MM.1S (cell line): Measurements from ENCODE around the gene LIFR.

ENCODE experiments used
- DNase-seq: peaks from one replicate; pipeline ENCODE4 v3.0.0-alpha.2; 2015
- H2AFZ ChIP-seq: fragments of 300-600 bp; sonication (generic); 2 replicates; pipeline ENCODE4 v1.6.0; 2016; ENCODE audit warnings: antibody characterized with exemption, low read length
- H3F3A ChIP-seq: fragments of 300-600 bp; sonication (generic); 2 replicates; pipeline ENCODE4 v1.6.1; 2016; ENCODE audit warnings: mild to moderate bottlenecking, antibody characterized with exemption, low read length, moderate library complexity, mixed read lengths; ENCODE audit not compliant: insufficient read depth
- H3K27ac ChIP-seq: fragments of 300-600 bp; sonication (generic); 2 replicates; pipeline ENCODE4 v1.5.1; 2016; ENCODE audit warnings: mild to moderate bottlenecking, low read length
- H3K27me3 ChIP-seq: fragments of 300-600 bp; sonication (generic); replicated peaks from 2 replicates; pipeline ENCODE4 v1.6.0; 2016; ENCODE audit warnings: low read length; ENCODE audit not compliant: insufficient read depth
- H3K36me3 ChIP-seq: fragments of 300-600 bp; sonication (generic); replicated peaks from 2 replicates; pipeline ENCODE4 v1.6.1; 2016; ENCODE audit warnings: mild to moderate bottlenecking, low read length, mixed read lengths; ENCODE audit not compliant: insufficient read depth
- H3K4me1 ChIP-seq: fragments of 300-600 bp; sonication (generic); 2 replicates; pipeline ENCODE4 v1.6.1; 2016; ENCODE audit warnings: low read length, mixed read lengths
- H3K4me2 ChIP-seq: fragments of 300-600 bp; sonication (generic); 2 replicates; pipeline ENCODE4 v1.6.0; 2016; ENCODE audit warnings: low read depth, low read length
- H3K4me3 ChIP-seq: fragments of 300-600 bp; sonication (generic); 2 replicates; pipeline ENCODE4 v1.5.1; 2016; ENCODE audit warnings: low read length, mixed read lengths
- H3K79me2 ChIP-seq: fragments of 300-600 bp; sonication (generic); 2 replicates; pipeline ENCODE4 v1.6.1; 2016; ENCODE audit warnings: mixed run types, low read length, mixed read lengths
- H3K9ac ChIP-seq: fragments of 300-600 bp; sonication (generic); 2 replicates; pipeline ENCODE4 v1.6.1; 2016; ENCODE audit warnings: low read length, mixed read lengths
- H3K9me2 ChIP-seq: fragments of 300-600 bp; sonication (generic); replicated peaks from 2 replicates; pipeline ENCODE4 v1.6.1; 2016; ENCODE audit warnings: mild to moderate bottlenecking, low read length, mixed read lengths; ENCODE audit not compliant: insufficient read depth
- H3K9me3 ChIP-seq: fragments of 300-600 bp; sonication (generic); replicated peaks from 2 replicates; pipeline ENCODE4 v1.6.1; 2016; ENCODE audit warnings: mild to moderate bottlenecking, low read length, mixed read lengths; ENCODE audit not compliant: insufficient read depth
- H4K20me1 ChIP-seq: fragments of 300-600 bp; sonication (generic); 2 replicates; pipeline ENCODE4 v1.6.1; 2016; ENCODE audit warnings: mild to moderate bottlenecking, low read length, moderate library complexity, mixed read lengths; ENCODE audit not compliant: insufficient read depth
- CTCF ChIP-seq: fragments of 300-600 bp; sonication (generic); IDR thresholded peaks from 2 replicates; pipeline ENCODE4 v1.5.1; 2016; ENCODE audit warnings: antibody characterized with exemption, low read length, mixed read lengths
- EZH2 ChIP-seq: fragments of 300-600 bp; sonication (generic); optimal IDR thresholded peaks from 2 replicates; pipeline ENCODE3; 2017; ENCODE audit warnings: low read depth, mild to moderate bottlenecking, antibody characterized with exemption, low read length, mixed read lengths
- EZH2phosphoT487 ChIP-seq: fragments of 300-600 bp; sonication (generic); IDR thresholded peaks from 2 replicates; pipeline ENCODE4 v1.6.1; 2018; ENCODE audit warnings: antibody characterized with exemption, low read length

The LIFR gene

GRCh38 chr5:38598296-38598993, 42.0 kb upstream of the LIFR start:
- Histone ChIP-seq H3K9me2 (no peaks in the 10 kb centered on the region), H3K4me2 (no peak overlapping the region), H3K36me3 (no peaks in the 10 kb centered on the region), H3K27ac (no peak overlapping the region), H4K20me1 (no peaks in the 10 kb centered on the region), H3K4me1 (no peaks in the 10 kb centered on the region), H2AFZ (no peak overlapping the region), H3F3A (no peaks in the 10 kb centered on the region), H3K9me3 (no peaks in the 10 kb centered on the region), H3K9ac (no peak overlapping the region), H3K4me3 (no peak overlapping the region), H3K79me2 (no peaks in the 10 kb centered on the region), H3K27me3 (no peaks in the 10 kb centered on the region)
- TF ChIP-seq CTCF (no peak), EZH2 (no peak), EZH2phosphoT487 (no peak)
- no peak for DNase-seq

GRCh38 chr5:38596981-38597380, 40.5 kb upstream of the LIFR start:
- Histone ChIP-seq H4K20me1 (no peaks in the 10 kb centered on the region), H2AFZ (no peak overlapping the region), H3K4me1 (no peaks in the 10 kb centered on the region), H3F3A (no peaks in the 10 kb centered on the region), H3K27me3 (no peaks in the 10 kb centered on the region), H3K9ac (no peak overlapping the region), H3K36me3 (no peaks in the 10 kb centered on the region), H3K4me2 (no peak overlapping the region), H3K4me3 (no peak overlapping the region), H3K27ac (no peak overlapping the region), H3K9me3 (no peaks in the 10 kb centered on the region), H3K9me2 (no peaks in the 10 kb centered on the region), H3K79me2 (no peaks in the 10 kb centered on the region)
- no peak for TF ChIP-seq EZH2
- no peak for DNase-seq

DNA sequence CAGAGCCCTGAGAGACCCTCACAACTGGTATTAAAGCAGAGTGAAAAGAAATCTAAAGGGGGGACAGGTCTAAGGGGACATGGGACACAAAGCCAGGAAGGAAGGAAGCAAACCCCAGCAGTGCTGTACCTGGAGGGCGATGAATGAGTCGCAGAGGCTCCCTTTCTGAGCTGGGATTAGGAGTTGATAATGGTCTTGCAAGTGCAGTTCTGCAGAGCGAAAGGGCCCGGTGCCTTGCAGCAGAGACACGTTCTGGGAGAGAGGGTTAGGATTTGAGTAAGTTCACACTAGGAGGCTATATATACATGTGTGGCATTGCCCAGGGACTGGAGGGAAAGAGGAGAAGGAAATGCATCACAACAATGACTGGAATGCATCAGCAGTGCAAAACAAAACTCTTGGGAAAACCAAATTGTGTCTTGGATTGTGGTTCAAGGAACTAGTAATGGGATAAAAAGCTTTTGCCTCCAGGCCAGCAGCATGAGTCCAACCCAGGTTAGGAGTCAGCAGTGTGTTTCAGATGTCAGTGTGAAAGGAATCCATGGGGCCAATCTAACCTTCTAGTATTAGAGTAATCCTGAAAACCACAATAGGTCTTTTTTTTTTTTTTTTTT, 38.8 kb upstream of the LIFR start:
- H3K9ac ChIP-seq, result no peak overlapping the region
- TF ChIP-seq EZH2phosphoT487, result no peak
- no peak for TF ChIP-seq EZH2
- no peak for TF ChIP-seq CTCF
- H3K27ac ChIP-seq, result no peak overlapping the region
- H3K9me3 ChIP-seq, result no peaks in the 10 kb centered on the region
- no peak for DNase-seq
- H3K9me2 ChIP-seq, result no peaks in the 10 kb centered on the region
- H3K27me3 ChIP-seq, result no peaks in the 10 kb centered on the region
- no peak overlapping the region for H2AFZ ChIP-seq
- no peaks in the 10 kb centered on the region for H3F3A ChIP-seq
- no peaks in the 10 kb centered on the region for H3K36me3 ChIP-seq
- no peak overlapping the region for H3K4me3 ChIP-seq
- no peaks in the 10 kb centered on the region for H4K20me1 ChIP-seq
- no peaks in the 10 kb centered on the region for H3K79me2 ChIP-seq
- no peaks in the 10 kb centered on the region for H3K4me1 ChIP-seq
- H3K4me2 ChIP-seq, result no peak overlapping the region

DNA sequence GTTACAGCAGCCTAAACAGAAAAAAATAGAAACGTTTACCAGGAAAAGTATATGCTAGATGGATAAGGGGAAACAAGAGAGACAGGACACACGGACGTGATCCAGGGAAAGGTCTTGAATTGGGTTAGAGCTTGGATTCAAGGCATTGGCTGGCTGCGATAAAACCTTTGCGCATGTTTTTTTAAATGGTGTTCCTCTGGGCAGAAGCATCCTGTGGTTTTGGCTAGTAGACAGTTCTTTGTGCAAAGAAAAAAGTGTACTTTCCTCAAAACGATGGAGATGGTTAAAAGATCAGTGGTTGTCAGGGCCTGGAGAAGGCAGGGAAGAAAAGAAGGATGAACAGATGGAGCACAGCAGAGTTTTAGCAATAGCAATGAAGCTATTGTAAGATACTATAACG, 37.5 kb upstream of the LIFR start:
- H3K4me3 ChIP-seq, result no peak overlapping the region
- H3F3A ChIP-seq, result no peaks in the 10 kb centered on the region
- no peaks in the 10 kb centered on the region for H3K79me2 ChIP-seq
- no peak overlapping the region for H3K27ac ChIP-seq
- no peak overlapping the region for H3K4me2 ChIP-seq
- TF ChIP-seq CTCF (no peak), EZH2phosphoT487 (no peak), EZH2 (no peak)
- H2AFZ ChIP-seq, result no peak overlapping the region
- DNase-seq, result no peak
- H3K9me3 ChIP-seq, result no peaks in the 10 kb centered on the region
- no peaks in the 10 kb centered on the region for H3K27me3 ChIP-seq
- H3K4me1 ChIP-seq, result no peaks in the 10 kb centered on the region
- no peaks in the 10 kb centered on the region for H3K9me2 ChIP-seq
- no peak overlapping the region for H3K9ac ChIP-seq
- no peaks in the 10 kb centered on the region for H4K20me1 ChIP-seq
- no peaks in the 10 kb centered on the region for H3K36me3 ChIP-seq
